K562 (cell line): ENCODE data around the gene GOLGA2. TPM values are rescaled to one million over a fixed set of nuclear protein-coding genes. Genes with fewer than 3 reads are reported as not detected.
A peak's percentile ranks its signal among the peaks of the same experiment; 100 is the strongest.

Experiments
- ATAC-seq: fragments of 200-7000 bp; cut with Tn5 transposase; 3 replicates; pipeline ENCODE4 v1.9.1; 2020; ENCODE audit warnings: moderate library complexity
- BruUV-seq: library from RNA; stranded (reverse); fragments of 400-500 nt; replicated peaks from 2 replicates; lab custom pipeline; 2021; lab: Mats Ljungman, UMichigan
- CTCF ChIA-PET: fragments of 300-600 bp; formaldehyde crosslinking; extraction: SDS; loops from one replicate; lab custom pipeline; 2021; ENCODE audit warnings: low intra/inter-chr PET ratio; lab: Yijun Ruan, JAX
- POLR2A ChIA-PET: fragments of 300-600, 350-650 bp; sonication (Branson Sonifier 250); formaldehyde crosslinking; extraction: SDS; loops from one replicate; lab custom pipeline; 2021; ENCODE audit warnings: antibody characterized with exemption, inconsistent platforms; lab: Yijun Ruan, JAX
- DNase-seq, 4 experiments: peaks; one replicate each; pipeline versions ENCODE4 v3.0.0 to v3.0.0-alpha.2; 2011 to 2018; ENCODE audit warnings: low spot score in 3 of 4, mixed read lengths in 3 of 4; ENCODE audit errors: extremely low read depth in 1 of 4
- FAIRE-seq: peaks from 2 replicates; lab custom pipeline; 2011; peaks lifted over from hg19 to GRCh38; lab: Jason Lieb, UNC
- H2AFZ ChIP-seq: 2 replicates; pipeline ENCODE4 v1.6.0; 2011; ENCODE audit warnings: low read depth, low read length, control low read depth, inconsistent platforms
- H3K27ac ChIP-seq: fragments of 200-600 bp; 3 replicates; pipeline ENCODE4 v1.8.0; 2011; ENCODE audit warnings: low read depth, mild to moderate bottlenecking, control low read depth, inconsistent platforms, low read length, moderate library complexity, mixed read lengths; ENCODE audit errors: extremely low read depth
- H3K27me3 ChIP-seq, 2 experiments: fragments of 300-600 bp in 1 of 2; 2 replicates in 1 of 2; 3 replicates in 1 of 2; pipeline versions ENCODE4 v1.6.0 to v1.8.0; 2011; ENCODE audit warnings: inconsistent platforms in 2 of 2, low read length in 2 of 2, mild to moderate bottlenecking in 1 of 2, mixed read lengths in 1 of 2, moderate library complexity in 1 of 2; ENCODE audit not compliant: control insufficient read depth in 2 of 2, insufficient read depth in 2 of 2
- H3K36me3 ChIP-seq: fragments of 300-600 bp; 3 replicates; pipeline ENCODE4 v1.8.0; 2011; ENCODE audit warnings: mild to moderate bottlenecking, low read length, inconsistent platforms; ENCODE audit not compliant: control insufficient read depth, insufficient read depth
- H3K4me1 ChIP-seq, 2 experiments: fragments of 200-600 bp in 1 of 2; replicated peaks in 1 of 2; 2 replicates in 1 of 2; 3 replicates in 1 of 2; pipeline versions ENCODE4 v1.5.1 to v1.8.0; 2011; ENCODE audit warnings: inconsistent platforms in 2 of 2, low read length in 2 of 2, mild to moderate bottlenecking in 1 of 2, mixed read lengths in 1 of 2, moderate library complexity in 1 of 2; ENCODE audit not compliant: control insufficient read depth in 2 of 2, insufficient read depth in 2 of 2
- H3K4me2 ChIP-seq: 2 replicates; pipeline ENCODE4 v1.6.1; 2011; ENCODE audit warnings: low read length, control low read depth, inconsistent platforms, mixed read lengths; ENCODE audit not compliant: insufficient read depth
- H3K4me3 ChIP-seq: fragments of 200-600 bp; sonication (generic), shearing (Covaris generic); 2 replicates; pipeline ENCODE4 v1.5.1; 2016; ENCODE audit warnings: control low read depth, inconsistent platforms
- H3K79me2 ChIP-seq: fragments of 200-600 bp; 3 replicates; pipeline ENCODE4 v1.8.0; 2011; ENCODE audit warnings: low read length, inconsistent platforms; ENCODE audit not compliant: control insufficient read depth, insufficient read depth
- H3K9ac ChIP-seq, 2 experiments: 2 replicates each; pipeline versions ENCODE4 v1.6.0 to v1.6.1; 2011; ENCODE audit warnings: low read depth in 2 of 2, low read length in 2 of 2, control low read depth in 1 of 2, inconsistent platforms in 1 of 2, mild to moderate bottlenecking in 1 of 2, mixed read lengths in 1 of 2; ENCODE audit not compliant: insufficient read depth in 1 of 2
- H3K9me1 ChIP-seq: one replicate; pipeline ENCODE4 v1.6.0; 2011; ENCODE audit warnings: inconsistent platforms, mild to moderate bottlenecking, low read length, moderate library complexity; ENCODE audit not compliant: control insufficient read depth, insufficient read depth
- H3K9me3 ChIP-seq: replicated peaks from 2 replicates; pipeline ENCODE4 v1.5.1; 2011; ENCODE audit warnings: low read depth, low read length, inconsistent platforms; ENCODE audit not compliant: control insufficient read depth, insufficient read depth
- H4K20me1 ChIP-seq: replicated peaks from 2 replicates; pipeline ENCODE4 v1.6.1; 2011; ENCODE audit warnings: low read length, inconsistent platforms, mixed read lengths; ENCODE audit not compliant: control insufficient read depth, insufficient read depth
- CEBPG ChIP-seq, 3 experiments: fragments of 200-800 bp in 1 of 3; sonication (Bioruptor generic) in 1 of 3; sonication (generic) in 1 of 3; formaldehyde crosslinking in 1 of 3; IDR thresholded peaks in 2 of 3; conservative IDR thresholded peaks in 1 of 3; 2 replicates each; pipeline versions ENCODE4 v1.6.1 to v1.8.0; 2016 to 2022; ENCODE audit warnings: missing compliant biosample characterization in 2 of 3, missing genetic modification characterization in 2 of 3, mild to moderate bottlenecking in 1 of 3, missing genetic modification reagents in 1 of 3
- ELF4 ChIP-seq: fragments of 450-650 bp; formaldehyde crosslinking; IDR thresholded peaks from 2 replicates; pipeline ENCODE4 v1.4.0; 2022; ENCODE audit warnings: missing genetic modification characterization
- HMG20A ChIP-seq: fragments of 450-650 bp; formaldehyde crosslinking; conservative IDR thresholded peaks from 2 replicates; pipeline ENCODE4 v1.4.0; 2020; ENCODE audit warnings: mild to moderate bottlenecking, mixed read lengths
- IRF2 ChIP-seq: sonication (generic); formaldehyde crosslinking; IDR thresholded peaks from 2 replicates; pipeline ENCODE4 v1.8.1; 2022; ENCODE audit warnings: mild to moderate bottlenecking, missing genetic modification reagents
- MTA1 ChIP-seq: fragments of 450-650 bp; IDR thresholded peaks from 2 replicates; pipeline ENCODE4 v1.6.1; 2017; ENCODE audit warnings: borderline replicate concordance
- SMAD4 ChIP-seq: fragments of 250-450 bp; sonication (Bioruptor Pico); conservative IDR thresholded peaks from 2 replicates; pipeline ENCODE4 v1.8.0; 2021; ENCODE audit warnings: inconsistent platforms, mild to moderate bottlenecking, moderate library complexity
- SMARCB1 ChIP-seq: IDR thresholded peaks from 2 replicates; pipeline ENCODE4 v1.6.1; 2011; ENCODE audit warnings: improper control_type of control experiment, low read depth; ENCODE audit not compliant: insufficient read length
- WHSC1 ChIP-seq: IDR thresholded peaks from one replicate; pipeline ENCODE4 v1.6.1; 2012; ENCODE audit warnings: low read length, control low read depth, inconsistent platforms
- ZNF589 ChIP-seq: fragments of 200-800 bp; sonication (Bioruptor generic); IDR thresholded peaks from 2 replicates; pipeline ENCODE4 v1.6.1; 2016; ENCODE audit warnings: low read depth, missing genetic modification characterization, missing compliant biosample characterization
- WGBS: fragments of 100-300 bp; shearing (Covaris generic); methylation state at CpG from one replicate; pipeline ENCODE4 v1.1.6; 2016; ENCODE audit warnings: low coverage, mixed read lengths; ENCODE audit not compliant: insufficient coverage; ENCODE audit errors: missing lambda C conversion rate; 5-methylcytosine and 5-hydroxymethylcytosine counted together
- in situ Hi-C: fragments of 300-500 bp; cut with MboI; formaldehyde crosslinking; loops from 4 replicates; pipeline ENCODE4 v1.15.0; 2018; ENCODE audit warnings: inconsistent platforms, mixed read lengths
- intact Hi-C: fragments of 100-400 bp; cut with micrococcal nuclease; formaldehyde crosslinking; loops from 2 replicates; pipeline ENCODE4 v1.14.2; 2022
- polyA plus RNA-seq, 8 experiments: library from polyadenylated mRNA; depleted of rRNA in 4 of 8; stranded (reverse) in 5 of 8; unstranded in 3 of 8; fragments of >200 nt; fragmentation: Nextera tagmentation in 2 of 8; fragmentation: Illumina TruSeq in 1 of 8; extraction: Ambion mirVana in 2 of 8; extraction: Trizol in 1 of 8; gene quantifications; 2 replicates each; pipeline versions ENCODE4 v1.2.1 to v1.2.3, GENCODE V29; 2011 to 2014; ENCODE audit warnings: inconsistent platforms in 1 of 8, missing spikeins in 1 of 8
- total RNA-seq, 7 experiments: library from RNA; depleted of rRNA in 6 of 7; stranded (reverse); fragments of >200 nt in 6 of 7; fragmentation: Illumina TruSeq in 2 of 7; extraction: Trizol in 2 of 7; gene quantifications; 2 replicates each; pipeline versions ENCODE4 v1.2.1 to v1.2.3, GENCODE V29; 2011 to 2021; ENCODE audit warnings: low replicate concordance in 1 of 7
- TF ChIP-seq, protein P1 (sequence below): fragments of 450-650 bp; formaldehyde crosslinking; IDR thresholded peaks from 2 replicates; pipeline ENCODE4 v1.4.0; 2022; ENCODE audit warnings: missing genetic modification characterization
- TF ChIP-seq, protein P2 (sequence below): fragments of 450-650 bp; formaldehyde crosslinking; conservative IDR thresholded peaks from 2 replicates; pipeline ENCODE4 v1.4.0; 2022; ENCODE audit warnings: mild to moderate bottlenecking, missing genetic modification characterization
- TF ChIP-seq, protein P3 (sequence below): fragments of 250-450 bp; sonication (Bioruptor Pico); IDR thresholded peaks from 2 replicates; pipeline ENCODE4 v1.5.0; 2021; ENCODE audit warnings: mild to moderate bottlenecking, borderline replicate concordance
- TF ChIP-seq, protein P4 (sequence below), 2 experiments: fragments of 450-650 bp in 1 of 2; sonication (generic) in 1 of 2; formaldehyde crosslinking in 1 of 2; IDR thresholded peaks in 1 of 2; conservative IDR thresholded peaks in 1 of 2; 2 replicates each; pipeline versions ENCODE4 v1.6.1 to v1.8.1; 2016 to 2023; ENCODE audit warnings: mild to moderate bottlenecking in 2 of 2, moderate library complexity in 2 of 2, inconsistent platforms in 1 of 2, missing genetic modification reagents in 1 of 2

GOLGA2 gene
- total and polyA plus RNA-seq, 9 of the 15 experiments (the other 6 are each of a cell fraction or from before 2014, with no cell fraction given) = 15.7 to 138 (median 76.0) TPM

DNA sequence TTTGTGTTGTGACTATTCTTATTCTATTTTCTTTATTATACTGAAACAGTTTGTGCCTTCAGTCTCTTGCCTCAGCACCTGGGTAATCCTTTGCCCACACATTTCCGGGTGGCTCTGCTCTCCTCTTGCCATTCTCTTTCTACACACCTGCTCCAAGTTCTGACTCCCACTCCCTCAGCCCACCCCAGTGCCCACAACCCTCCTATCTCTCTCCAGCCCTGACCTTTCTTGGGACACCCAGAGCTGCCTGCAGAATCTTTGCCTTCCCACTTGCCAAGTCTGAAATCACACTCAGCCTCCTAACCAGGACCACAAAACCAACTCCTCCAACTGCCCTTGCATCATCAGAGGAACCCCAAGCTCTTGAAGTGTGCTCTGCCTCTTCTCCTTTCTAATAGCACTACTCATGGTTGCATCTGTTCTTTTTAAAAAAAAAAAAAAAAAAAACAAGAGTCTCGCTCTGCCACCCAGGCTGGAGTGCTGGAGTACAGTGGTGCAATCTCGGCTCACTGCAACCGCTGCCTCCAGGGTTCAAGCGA lies 4.3 kb upstream of the GOLGA2 start:
- H3K36me3 ChIP-seq = peaks cover 6% of the 10 kb centered on the region; the same call in 1 of the 3 replicates
- no peaks in the 10 kb centered on the region for H3K27me3 ChIP-seq
- H3K4me1 ChIP-seq = peaks cover 28 to 46% of the 10 kb centered on the region in 2 experiments
- 0 out of 2 replicates have a peak, but pooled peaks cover 2% of the 10 kb centered on the region for H3K9me3 ChIP-seq
- 92% methylated on average over 5 of the region's 5 CpGs for WGBS
- H3K9me1 ChIP-seq = no peaks in the 10 kb centered on the region
- no peak overlapping the region for H3K4me3 ChIP-seq
- ChIA-PET POLR2A (interaction anchor here (0.6 to 1.2 kb wide), 5 partner anchors 11 to 63 kb away, joined by 3 to 6 read pairs (median 3); no protein-coding TSS in a partner anchor), CTCF (interaction anchor here (1.3 kb wide), 1 partner anchor 87 kb away, joined by 4 read pairs; no protein-coding TSS in a partner anchor)
- no peak overlapping the region; the same call in 2 of the 3 replicates for H3K27ac ChIP-seq
- H4K20me1 ChIP-seq = no peaks in the 10 kb centered on the region
- H3K4me2 ChIP-seq = peak overlapping the region; percentile 69; the same call in 1 of the 2 replicates
- H3K9ac ChIP-seq = peak overlapping the region; percentile 52 to 64; a peak in 2 of 4 replicates
- BruUV-seq = no TSS peak
- peak in 1 of 4 experiments; percentile 21 for DNase-seq
- peaks cover 21% of the 10 kb centered on the region for H3K79me2 ChIP-seq
- no peak for FAIRE-seq
- no peak for ATAC-seq
- no peak overlapping the region for H2AFZ ChIP-seq
- intact Hi-C loops = no loop called here
- in situ Hi-C loops = loop anchor here (25.0 kb wide), 1 partner anchor 1507 kb away; no protein-coding TSS in a partner anchor
- TF ChIP-seq HMG20A (no peak; the same call in 1 of the 2 replicates), SMAD4 (0 out of 2 replicates have a peak, but pooled peaks have one; percentile 5), WHSC1 (no peak), ZNF589 (no peak), IRF2 (CRISPR knock-in tag) (no peak), SMARCB1 (peak; percentile 7), CEBPG (CRISPR knock-in tag; IDR thresholded peaks at IDR 0.05) (no peak), CEBPG (tag; conservative IDR thresholded peaks at IDR 0.05 in 1 of 2, IDR thresholded peaks at IDR 0.05 in 1 of 2) (peak in 1 of 2 experiments; percentile 40; a peak in 1 of 4 replicates), MTA1 (no peak), ELF4 (peak; percentile 53)
- TF ChIP-seq, protein P1, sequence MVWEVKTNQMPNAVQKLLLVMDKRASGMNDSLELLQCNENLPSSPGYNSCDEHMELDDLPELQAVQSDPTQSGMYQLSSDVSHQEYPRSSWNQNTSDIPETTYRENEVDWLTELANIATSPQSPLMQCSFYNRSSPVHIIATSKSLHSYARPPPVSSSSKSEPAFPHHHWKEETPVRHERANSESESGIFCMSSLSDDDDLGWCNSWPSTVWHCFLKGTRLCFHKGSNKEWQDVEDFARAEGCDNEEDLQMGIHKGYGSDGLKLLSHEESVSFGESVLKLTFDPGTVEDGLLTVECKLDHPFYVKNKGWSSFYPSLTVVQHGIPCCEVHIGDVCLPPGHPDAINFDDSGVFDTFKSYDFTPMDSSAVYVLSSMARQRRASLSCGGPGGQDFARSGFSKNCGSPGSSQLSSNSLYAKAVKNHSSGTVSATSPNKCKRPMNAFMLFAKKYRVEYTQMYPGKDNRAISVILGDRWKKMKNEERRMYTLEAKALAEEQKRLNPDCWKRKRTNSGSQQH = 0 out of 2 replicates have a peak, but pooled peaks have one; percentile 43
- TF ChIP-seq, protein P2, sequence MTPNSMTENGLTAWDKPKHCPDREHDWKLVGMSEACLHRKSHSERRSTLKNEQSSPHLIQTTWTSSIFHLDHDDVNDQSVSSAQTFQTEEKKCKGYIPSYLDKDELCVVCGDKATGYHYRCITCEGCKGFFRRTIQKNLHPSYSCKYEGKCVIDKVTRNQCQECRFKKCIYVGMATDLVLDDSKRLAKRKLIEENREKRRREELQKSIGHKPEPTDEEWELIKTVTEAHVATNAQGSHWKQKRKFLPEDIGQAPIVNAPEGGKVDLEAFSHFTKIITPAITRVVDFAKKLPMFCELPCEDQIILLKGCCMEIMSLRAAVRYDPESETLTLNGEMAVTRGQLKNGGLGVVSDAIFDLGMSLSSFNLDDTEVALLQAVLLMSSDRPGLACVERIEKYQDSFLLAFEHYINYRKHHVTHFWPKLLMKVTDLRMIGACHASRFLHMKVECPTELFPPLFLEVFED (CRISPR knock-in tag) = peak; percentile 65; the same call in 1 of the 2 replicates
- TF ChIP-seq, protein P3, sequence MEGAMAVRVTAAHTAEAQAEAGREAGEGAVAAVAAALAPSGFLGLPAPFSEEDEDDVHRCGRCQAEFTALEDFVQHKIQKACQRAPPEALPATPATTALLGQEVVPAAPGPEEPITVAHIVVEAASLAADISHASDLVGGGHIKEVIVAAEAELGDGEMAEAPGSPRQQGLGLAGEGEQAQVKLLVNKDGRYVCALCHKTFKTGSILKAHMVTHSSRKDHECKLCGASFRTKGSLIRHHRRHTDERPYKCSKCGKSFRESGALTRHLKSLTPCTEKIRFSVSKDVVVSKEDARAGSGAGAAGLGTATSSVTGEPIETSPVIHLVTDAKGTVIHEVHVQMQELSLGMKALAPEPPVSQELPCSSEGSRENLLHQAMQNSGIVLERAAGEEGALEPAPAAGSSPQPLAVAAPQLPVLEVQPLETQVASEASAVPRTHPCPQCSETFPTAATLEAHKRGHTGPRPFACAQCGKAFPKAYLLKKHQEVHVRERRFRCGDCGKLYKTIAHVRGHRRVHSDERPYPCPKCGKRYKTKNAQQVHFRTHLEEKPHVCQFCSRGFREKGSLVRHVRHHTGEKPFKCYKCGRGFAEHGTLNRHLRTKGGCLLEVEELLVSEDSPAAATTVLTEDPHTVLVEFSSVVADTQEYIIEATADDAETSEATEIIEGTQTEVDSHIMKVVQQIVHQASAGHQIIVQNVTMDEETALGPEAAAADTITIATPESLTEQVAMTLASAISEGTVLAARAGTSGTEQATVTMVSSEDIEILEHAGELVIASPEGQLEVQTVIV (CRISPR knock-in tag) = no peak
- TF ChIP-seq, protein P4, sequence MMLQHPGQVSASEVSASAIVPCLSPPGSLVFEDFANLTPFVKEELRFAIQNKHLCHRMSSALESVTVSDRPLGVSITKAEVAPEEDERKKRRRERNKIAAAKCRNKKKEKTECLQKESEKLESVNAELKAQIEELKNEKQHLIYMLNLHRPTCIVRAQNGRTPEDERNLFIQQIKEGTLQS (IDR thresholded peaks at IDR 0.05) = no peak
- TF ChIP-seq, protein P4 (CRISPR knock-in tag; conservative IDR thresholded peaks at IDR 0.05) = 0 out of 2 replicates have a peak, but pooled peaks have one; percentile 0
